ENCODE data around the gene CUBN.

- TF ChIP-seq, protein P1, sequence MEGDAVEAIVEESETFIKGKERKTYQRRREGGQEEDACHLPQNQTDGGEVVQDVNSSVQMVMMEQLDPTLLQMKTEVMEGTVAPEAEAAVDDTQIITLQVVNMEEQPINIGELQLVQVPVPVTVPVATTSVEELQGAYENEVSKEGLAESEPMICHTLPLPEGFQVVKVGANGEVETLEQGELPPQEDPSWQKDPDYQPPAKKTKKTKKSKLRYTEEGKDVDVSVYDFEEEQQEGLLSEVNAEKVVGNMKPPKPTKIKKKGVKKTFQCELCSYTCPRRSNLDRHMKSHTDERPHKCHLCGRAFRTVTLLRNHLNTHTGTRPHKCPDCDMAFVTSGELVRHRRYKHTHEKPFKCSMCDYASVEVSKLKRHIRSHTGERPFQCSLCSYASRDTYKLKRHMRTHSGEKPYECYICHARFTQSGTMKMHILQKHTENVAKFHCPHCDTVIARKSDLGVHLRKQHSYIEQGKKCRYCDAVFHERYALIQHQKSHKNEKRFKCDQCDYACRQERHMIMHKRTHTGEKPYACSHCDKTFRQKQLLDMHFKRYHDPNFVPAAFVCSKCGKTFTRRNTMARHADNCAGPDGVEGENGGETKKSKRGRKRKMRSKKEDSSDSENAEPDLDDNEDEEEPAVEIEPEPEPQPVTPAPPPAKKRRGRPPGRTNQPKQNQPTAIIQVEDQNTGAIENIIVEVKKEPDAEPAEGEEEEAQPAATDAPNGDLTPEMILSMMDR (IDR thresholded peaks at IDR 0.05): no peak
- no peak for TF ChIP-seq POLR2A (IDR thresholded peaks at IDR 0.05)
Measured at GRCh38 chr10:17025444-17026295, 103.9 kb downstream of the CUBN start.

Data from prostate gland (tissue), 2 donors.